Measurements from ENCODE around the gene L3MBTL3. TPM values are rescaled to one million over a fixed set of nuclear protein-coding genes. Genes with fewer than 3 reads are reported as not detected.
"Not testable (repeated sequence)": the region's sequence is repeated elsewhere in the genome, so short reads cannot be mapped to it uniquely, and the experiment has no call there.

Gene L3MBTL3
- total and polyA plus RNA-seq, 12 donors, result 0.77 to 4.0 (median 2.3) TPM

- 81 to 84% methylated on average over 3 of the region's 3 CpGs for WGBS, 2 donors
- H3K36me3 ChIP-seq, result peaks cover 0 to 11% (median 0%) of the 10 kb centered on the region in 9 donors
- H3K9me3 ChIP-seq, result peaks cover 0 to 7% (median 0%) of the 10 kb centered on the region in 11 donors
- no peaks in the 10 kb centered on the region for H3K27me3 ChIP-seq
- no peak overlapping the region for H3K4me3 ChIP-seq
- DNase-seq (no peak), ATAC-seq (no peak)
- intact Hi-C loops (cut with DNase I), result no loop called here
- no peak overlapping the region for H3K27ac ChIP-seq
- H3K4me1 ChIP-seq, result no peaks in the 10 kb centered on the region
- TF ChIP-seq, protein P1, sequence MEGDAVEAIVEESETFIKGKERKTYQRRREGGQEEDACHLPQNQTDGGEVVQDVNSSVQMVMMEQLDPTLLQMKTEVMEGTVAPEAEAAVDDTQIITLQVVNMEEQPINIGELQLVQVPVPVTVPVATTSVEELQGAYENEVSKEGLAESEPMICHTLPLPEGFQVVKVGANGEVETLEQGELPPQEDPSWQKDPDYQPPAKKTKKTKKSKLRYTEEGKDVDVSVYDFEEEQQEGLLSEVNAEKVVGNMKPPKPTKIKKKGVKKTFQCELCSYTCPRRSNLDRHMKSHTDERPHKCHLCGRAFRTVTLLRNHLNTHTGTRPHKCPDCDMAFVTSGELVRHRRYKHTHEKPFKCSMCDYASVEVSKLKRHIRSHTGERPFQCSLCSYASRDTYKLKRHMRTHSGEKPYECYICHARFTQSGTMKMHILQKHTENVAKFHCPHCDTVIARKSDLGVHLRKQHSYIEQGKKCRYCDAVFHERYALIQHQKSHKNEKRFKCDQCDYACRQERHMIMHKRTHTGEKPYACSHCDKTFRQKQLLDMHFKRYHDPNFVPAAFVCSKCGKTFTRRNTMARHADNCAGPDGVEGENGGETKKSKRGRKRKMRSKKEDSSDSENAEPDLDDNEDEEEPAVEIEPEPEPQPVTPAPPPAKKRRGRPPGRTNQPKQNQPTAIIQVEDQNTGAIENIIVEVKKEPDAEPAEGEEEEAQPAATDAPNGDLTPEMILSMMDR (IDR thresholded peaks at IDR 0.05), result no peak
Measured at GRCh38 chr6:130147111-130147510, 128.7 kb downstream of the L3MBTL3 start.

DNA sequence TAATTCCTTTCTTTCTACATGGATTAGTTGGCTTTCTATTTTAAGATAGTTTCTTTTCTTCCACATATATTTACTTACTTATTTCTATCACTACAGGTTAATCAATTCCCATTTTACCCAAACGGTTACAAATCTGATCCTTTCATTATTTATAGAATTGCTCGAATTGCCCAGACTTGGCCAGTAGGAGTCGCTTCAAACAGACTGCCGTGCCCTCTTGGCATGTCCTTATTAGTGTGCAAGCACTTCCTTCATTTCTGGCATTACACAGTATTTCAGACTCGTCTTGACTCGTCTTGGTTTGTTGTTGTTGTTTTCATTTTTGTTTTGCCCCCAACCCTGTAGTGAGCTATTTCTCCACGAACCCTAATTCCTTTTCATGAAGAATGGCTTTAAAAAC, 129.8 kb downstream of the L3MBTL3 start:
- Histone ChIP-seq H3K4me3 (no peak overlapping the region), H3K9me3 (peaks cover 0 to 7% (median 0%) of the 10 kb centered on the region in 11 donors), H3K36me3 (peaks cover 0 to 3% (median 0%) of the 10 kb centered on the region in 9 donors), H3K27ac (no peak overlapping the region), H3K27me3 (no peaks in the 10 kb centered on the region), H3K4me1 (no peaks in the 10 kb centered on the region)
- 84% methylated on average over 7 of the region's 7 CpGs for WGBS, 2 donors
- ATAC-seq, result no peak
- no peak for DNase-seq
- intact Hi-C loops (cut with DNase I), result no loop called here
- TF ChIP-seq, protein P1 (IDR thresholded peaks at IDR 0.05), result peak in 1 of 9 donors; percentile 23

GRCh38 chr6:130149016-130149415, 130.6 kb downstream of the L3MBTL3 start:
- DNase-seq; H3K4me3 ChIP-seq; H3K27ac ChIP-seq; H3K36me3 ChIP-seq; intact Hi-C loops (cut with DNase I); H3K9me3 ChIP-seq; H3K27me3 ChIP-seq; H3K4me1 ChIP-seq; ATAC-seq: not testable (repeated sequence)
- WGBS, 2 donors, result 71 to 85% methylated on average over 2 of the region's 2 CpGs

DNA sequence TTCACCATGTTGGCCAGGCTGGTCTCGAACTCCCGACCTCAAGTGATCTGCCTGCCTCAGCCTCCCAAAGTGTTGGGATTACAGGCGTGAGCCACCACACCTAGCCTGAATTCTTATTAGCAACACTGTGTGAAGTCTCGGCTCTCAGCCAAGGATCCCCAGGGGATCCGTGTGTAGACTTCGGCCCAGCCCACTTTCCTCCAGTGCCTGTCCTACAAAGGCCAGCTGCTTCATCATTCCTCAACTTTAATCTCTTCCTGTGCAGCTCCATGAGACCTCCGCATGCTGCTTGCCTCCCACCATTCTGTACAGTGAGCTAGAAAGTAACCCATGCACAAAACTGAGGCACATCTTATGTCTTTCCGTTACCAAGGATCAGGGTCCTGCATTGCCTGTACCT, 132.5 kb downstream of the L3MBTL3 start:
- ATAC-seq, result no peak
- Histone ChIP-seq H3K36me3 (no peaks in the 10 kb centered on the region), H3K9me3 (peaks cover 0 to 7% (median 0%) of the 10 kb centered on the region in 11 donors), H3K4me3 (no peak overlapping the region), H3K4me1 (no peaks in the 10 kb centered on the region), H3K27me3 (no peaks in the 10 kb centered on the region), H3K27ac (no peak overlapping the region)
- intact Hi-C loops (cut with DNase I), result no loop called here
- WGBS, 2 donors, result 56 to 66% methylated on average over 6 to 8 of the region's 8 CpGs
- no peak for DNase-seq
- TF ChIP-seq, protein P1 (IDR thresholded peaks at IDR 0.05), result no peak

DNA sequence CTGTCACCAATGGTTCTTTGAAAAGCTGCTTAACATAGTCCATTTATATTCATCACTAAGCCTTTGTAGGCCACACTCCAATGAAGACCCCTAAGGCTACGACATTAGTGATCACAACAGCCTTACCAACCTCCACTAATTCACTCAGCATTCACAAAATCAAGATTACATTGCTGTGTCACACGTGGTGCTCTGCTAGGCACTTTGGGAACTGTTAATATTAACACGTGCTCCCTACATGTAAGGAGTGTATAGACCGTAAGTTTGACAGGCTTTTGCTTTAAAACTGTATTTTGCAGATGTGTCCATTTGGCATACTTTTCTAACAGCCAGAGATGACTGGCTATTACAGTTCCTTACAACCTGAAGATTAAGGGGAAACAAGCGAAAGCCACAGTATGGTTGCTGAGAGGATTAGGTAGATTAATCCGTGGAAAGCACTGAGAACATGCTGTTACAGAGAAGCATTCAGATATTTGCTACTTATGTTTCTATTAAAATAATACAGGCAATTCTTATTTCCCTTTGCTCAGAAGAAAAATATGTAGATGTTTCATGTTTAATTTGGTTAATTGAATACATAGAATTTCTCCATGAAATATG, 134.6 kb downstream of the L3MBTL3 start:
- no peaks in the 10 kb centered on the region for H3K27me3 ChIP-seq
- H3K9me3 ChIP-seq, result peaks cover 0 to 7% (median 0%) of the 10 kb centered on the region in 11 donors
- no peaks in the 10 kb centered on the region for H3K36me3 ChIP-seq
- no peak overlapping the region for H3K27ac ChIP-seq
- no peak for ATAC-seq
- TF ChIP-seq, protein P1 (IDR thresholded peaks at IDR 0.05), result no peak
- H3K4me1 ChIP-seq, result no peaks in the 10 kb centered on the region
- no peak for DNase-seq
- intact Hi-C loops (cut with DNase I), result no loop called here
- H3K4me3 ChIP-seq, result no peak overlapping the region
- 85 to 86% methylated on average over 6 of the region's 6 CpGs for WGBS, 2 donors
